NCI-H82 treated with DMSO at 0.1 percent for 48 hours (cell line): ENCODE results near the gene FGFRL1.

ENCODE experiments used
- DNase-seq: peaks from one replicate; lab custom pipeline; 2025; ENCODE audit not compliant: unreplicated experiment; lab: John Stamatoyannopoulos, UW

Gene FGFRL1

GRCh38 chr4:1004557-1005485, 6.6 kb upstream of the FGFRL1 start:
- no peak for DNase-seq

DNA sequence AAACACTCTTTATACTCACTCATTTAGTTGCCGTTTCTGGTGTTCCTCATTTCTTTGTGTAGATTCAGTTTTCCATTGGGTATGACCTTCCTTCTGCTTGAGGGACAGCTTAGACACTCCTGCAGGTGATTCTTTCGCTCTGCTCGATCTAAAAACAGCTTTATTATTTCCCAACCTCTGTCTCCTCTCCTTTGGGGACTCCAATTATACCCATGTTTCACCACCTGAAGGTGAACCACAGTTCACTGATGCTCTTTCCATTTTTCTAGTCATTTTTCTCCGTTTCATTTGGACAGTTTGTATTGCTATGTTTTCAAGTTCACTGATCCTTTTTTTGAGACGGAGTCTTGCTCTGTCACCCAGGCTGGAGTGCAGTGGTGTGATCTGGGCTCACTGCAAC, 4.6 kb upstream of the FGFRL1 start:
- no peak for DNase-seq

- no peak for DNase-seq
Measured at GRCh38 chr4:1008840-1009541, 2.4 kb upstream of the FGFRL1 start.

- DNase-seq: no peak
Measured at GRCh38 chr4:1009542-1010394, 1.7 kb upstream of the FGFRL1 start.

- no peak for DNase-seq
Measured at GRCh38 chr4:1010395-1011021, 918 bp upstream of the FGFRL1 start.

DNA sequence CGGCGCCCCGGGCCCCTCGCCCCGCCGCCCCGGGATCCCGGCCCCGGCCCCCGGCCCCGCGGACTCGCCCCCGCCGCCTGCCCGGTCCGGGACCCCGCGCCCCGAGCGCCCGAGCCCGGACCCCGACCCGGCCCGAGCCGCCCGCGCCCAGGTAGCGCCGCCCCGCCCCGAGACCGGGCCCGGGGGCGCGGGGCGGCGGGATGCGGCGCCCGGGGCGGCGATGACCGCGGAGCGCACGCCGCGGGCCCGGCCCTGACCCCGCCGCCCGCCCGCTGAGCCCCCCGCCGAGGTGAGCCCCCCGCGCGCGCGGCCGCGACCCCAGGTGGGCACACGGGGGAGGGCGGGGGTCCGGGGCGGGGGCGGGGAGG, 224 bp downstream of the FGFRL1 start:
- DNase-seq: no peak

GRCh38 chr4:1012034-1012739, 761 bp downstream of the FGFRL1 start:
- no peak for DNase-seq

GRCh38 chr4:1013225-1014073, 2.0 kb downstream of the FGFRL1 start:
- DNase-seq: no peak

DNA sequence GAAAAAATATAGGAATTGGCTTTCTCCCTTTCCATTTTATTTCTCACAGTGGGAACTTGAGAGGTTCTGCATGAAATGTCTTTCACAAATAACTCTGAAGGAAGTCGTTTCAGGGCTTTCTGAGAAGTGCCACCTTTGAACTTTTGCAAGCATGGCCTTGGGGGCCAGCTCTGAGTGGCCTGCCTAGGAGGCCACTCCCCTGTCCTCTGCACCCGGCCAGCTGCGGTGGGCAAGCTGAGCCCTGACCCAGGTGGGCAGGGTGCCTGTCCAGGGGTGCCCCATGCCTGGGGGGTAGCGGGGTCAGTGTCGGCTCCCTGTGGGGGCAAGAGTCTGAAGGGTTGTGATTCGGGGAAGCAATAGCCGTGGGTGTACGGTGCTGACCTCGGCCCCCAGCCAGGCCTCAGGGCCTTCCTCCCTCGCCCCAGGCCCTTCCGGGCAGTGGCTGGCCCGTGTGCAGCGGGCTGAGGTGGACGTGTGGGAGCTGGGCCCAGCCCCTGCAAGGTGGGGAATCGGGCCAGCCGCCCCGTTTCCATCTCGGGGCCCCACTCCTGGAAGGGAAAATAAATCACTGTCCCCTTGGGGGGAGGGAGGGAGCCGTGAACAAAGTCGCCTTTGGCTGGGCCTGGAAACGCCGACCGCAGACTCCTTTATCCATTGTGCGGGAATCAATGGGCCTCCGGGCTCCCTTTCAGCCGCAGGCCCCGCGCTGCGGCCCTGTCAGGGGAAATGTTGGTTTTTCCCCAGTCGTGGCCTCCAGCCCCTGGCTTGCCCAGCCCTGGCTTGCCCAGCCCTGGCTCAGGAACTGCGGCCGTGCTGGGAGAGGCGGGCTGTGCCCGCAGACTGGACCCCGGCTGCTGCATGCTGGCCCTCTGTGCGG, 3.1 kb downstream of the FGFRL1 start:
- no peak for DNase-seq

GRCh38 chr4:1015179-1015578, 3.8 kb downstream of the FGFRL1 start:
- DNase-seq: no peak

DNA sequence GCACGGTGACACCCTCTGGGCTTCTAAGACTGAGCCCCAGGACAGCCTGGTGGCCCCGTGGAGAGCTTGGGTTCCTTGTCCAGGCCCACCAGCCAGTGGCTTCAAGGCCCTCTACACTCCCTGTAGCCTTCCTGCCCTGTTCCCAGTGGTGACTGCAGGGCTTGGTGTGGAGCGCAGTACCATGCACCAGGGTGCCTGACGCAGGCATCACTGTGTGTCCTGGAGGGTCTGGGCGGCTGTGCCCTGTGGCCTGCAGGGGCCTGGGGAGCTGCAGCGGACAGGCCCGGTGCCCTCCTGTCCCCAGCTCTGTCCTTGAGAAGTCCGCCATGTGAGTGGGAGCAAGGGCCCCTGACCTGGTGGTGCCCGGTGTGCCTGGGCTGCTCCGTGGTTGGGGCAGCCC, 4.3 kb downstream of the FGFRL1 start:
- DNase-seq: no peak

DNA sequence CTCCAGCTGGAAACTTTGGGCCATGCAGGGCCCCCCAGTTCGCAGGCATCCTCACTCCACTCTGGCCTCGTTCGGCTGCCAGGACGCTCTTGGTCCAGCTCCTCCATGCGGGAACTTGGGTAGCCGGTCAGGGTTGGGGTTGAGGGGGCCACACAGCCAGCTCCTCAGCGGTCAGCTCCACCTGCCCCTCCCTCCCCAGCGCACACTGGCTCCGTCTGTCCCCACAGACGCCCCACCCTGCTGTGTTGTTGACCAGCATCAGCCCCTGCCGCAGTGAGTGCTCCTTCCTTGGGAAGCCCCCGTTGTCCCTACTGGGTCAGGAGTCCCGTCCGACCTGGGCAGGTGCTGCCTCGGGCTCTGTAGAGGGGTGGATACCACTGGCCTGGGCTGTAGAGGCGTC, 5.8 kb downstream of the FGFRL1 start:
- DNase-seq: no peak

DNA sequence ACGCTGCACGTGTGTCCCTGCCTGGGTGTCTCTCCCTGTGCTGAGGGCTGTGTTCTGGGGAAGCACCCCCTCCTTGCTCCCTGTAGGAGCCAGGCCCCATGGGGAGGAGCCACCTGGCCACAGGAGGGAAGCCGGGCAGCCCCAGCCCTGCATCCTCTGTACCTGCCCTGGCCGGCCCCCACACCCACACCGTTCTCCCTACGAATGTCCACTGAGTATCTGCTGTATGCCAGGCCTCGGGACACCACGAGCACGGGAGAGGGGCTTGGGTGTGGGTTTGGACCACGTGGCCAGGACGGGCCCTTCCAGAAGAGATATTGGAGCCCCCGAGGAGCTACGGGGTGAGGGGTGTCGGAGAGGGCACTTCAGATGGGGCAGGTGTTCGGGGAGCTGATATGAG, 6.3 kb downstream of the FGFRL1 start:
- no peak for DNase-seq

- DNase-seq: no peak
Measured at GRCh38 chr4:1018147-1019020, 7.0 kb downstream of the FGFRL1 start.

DNA sequence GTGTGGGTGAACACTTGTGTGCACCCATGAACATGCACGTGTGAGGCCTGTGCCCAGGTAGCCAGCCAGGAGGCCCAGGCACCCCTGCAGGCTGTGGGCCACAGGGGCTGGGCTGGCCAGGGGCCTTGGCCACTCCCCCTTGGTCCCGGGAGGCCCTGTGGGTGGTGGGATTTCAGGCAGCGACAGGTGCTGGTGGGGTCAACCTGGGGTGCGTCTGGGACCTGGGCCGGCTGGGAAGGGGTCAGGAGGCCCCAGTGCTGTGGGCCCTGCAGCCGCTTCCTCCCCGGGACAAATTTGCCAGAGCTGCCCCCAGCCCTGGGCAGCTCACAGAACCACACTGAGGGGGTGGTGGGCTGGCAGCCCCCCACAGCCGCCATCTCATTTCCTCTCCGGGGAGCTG, 7.9 kb downstream of the FGFRL1 start:
- no peak for DNase-seq

GRCh38 chr4:1019729-1020470, 8.5 kb downstream of the FGFRL1 start:
- no peak for DNase-seq
